GM19238 (cell line): ENCODE results near the gene MAP4K3.
A peak's percentile ranks its signal among the peaks of the same experiment; 100 is the strongest.
"Not testable (repeated sequence)": the region's sequence is repeated elsewhere in the genome, so short reads cannot be mapped to it uniquely, and the experiment has no call there.

Source experiments
- DNase-seq: peaks from one replicate; pipeline ENCODE4 v3.0.0; 2011; ENCODE audit warnings: low spot score; ENCODE audit not compliant: insufficient read length

The MAP4K3 gene

GRCh38 chr2:39244241-39244862 lies 192.7 kb downstream of the MAP4K3 start:
- DNase-seq: not testable (repeated sequence)

GRCh38 chr2:39243469-39244123 lies 193.5 kb downstream of the MAP4K3 start, which contains the start of gene CDKL4:
CDKL4 (minus strand) TSS chr2:39243970.
- DNase-seq: no peak

- no peak for DNase-seq
Measured at GRCh38 chr2:39241588-39241987, 195.5 kb downstream of the MAP4K3 start.

GRCh38 chr2:39240758-39241157 lies 196.3 kb downstream of the MAP4K3 start:
- DNase-seq: no peak

- DNase-seq: no peak
Measured at GRCh38 chr2:39234754-39235153, 202.3 kb downstream of the MAP4K3 start.

- DNase-seq: no peak
Measured at GRCh38 chr2:39232141-39232540, 204.9 kb downstream of the MAP4K3 start.

GRCh38 chr2:39228413-39229209 lies 208.5 kb downstream of the MAP4K3 start:
- DNase-seq: no peak

- DNase-seq: peak; percentile 48
Measured at GRCh38 chr2:39227628-39228412, 209.3 kb downstream of the MAP4K3 start.

GRCh38 chr2:39225567-39225966 lies 211.5 kb downstream of the MAP4K3 start:
- DNase-seq: no peak

GRCh38 chr2:39223909-39224308 lies 213.2 kb downstream of the MAP4K3 start:
- DNase-seq: no peak

- no peak for DNase-seq
Measured at GRCh38 chr2:39221459-39221858, 215.6 kb downstream of the MAP4K3 start.

GRCh38 chr2:39220136-39220535 lies 216.9 kb downstream of the MAP4K3 start:
- no peak for DNase-seq

- DNase-seq: no peak
Measured at GRCh38 chr2:39218391-39218790, 218.7 kb downstream of the MAP4K3 start.

GRCh38 chr2:39217192-39217550 lies 219.9 kb downstream of the MAP4K3 start:
- no peak for DNase-seq

GRCh38 chr2:39216346-39217191 lies 220.5 kb downstream of the MAP4K3 start:
- DNase-seq: no peak

- no peak for DNase-seq
Measured at GRCh38 chr2:39215545-39215944, 221.5 kb downstream of the MAP4K3 start.

- DNase-seq: no peak
Measured at GRCh38 chr2:39213015-39213414, 224.1 kb downstream of the MAP4K3 start.

- DNase-seq: no peak
Measured at GRCh38 chr2:39210846-39211245, 226.2 kb downstream of the MAP4K3 start.

- DNase-seq: no peak
Measured at GRCh38 chr2:39203382-39203781, 233.7 kb downstream of the MAP4K3 start.

GRCh38 chr2:39202639-39203369 lies 234.3 kb downstream of the MAP4K3 start:
- no peak for DNase-seq
